Smooth muscle cell (in vitro differentiated cells): ENCODE measurements around the gene NRG2. TPM values are rescaled to one million over a fixed set of nuclear protein-coding genes. Genes with fewer than 3 reads are reported as not detected.

Experiments
- DNase-seq: peaks from one replicate; lab custom pipeline; 2025; ENCODE audit not compliant: unreplicated experiment; lab: John Stamatoyannopoulos, UW
- H2AFZ ChIP-seq: fragments of 200-600 bp; sonication (generic); 2 replicates; pipeline ENCODE4 v1.6.0; 2016; ENCODE audit warnings: antibody characterized with exemption, low read depth, mild to moderate bottlenecking
- H3F3A ChIP-seq: fragments of 200-600 bp; sonication (generic); 2 replicates; pipeline ENCODE4 v1.6.0; 2017; ENCODE audit warnings: antibody characterized with exemption, low read depth
- H3K27ac ChIP-seq: fragments of 200-600 bp; sonication (generic); 2 replicates; pipeline ENCODE4 v1.5.1; 2016; ENCODE audit warnings: low read depth, mild to moderate bottlenecking
- H3K27me3 ChIP-seq: fragments of 200-600 bp; sonication (generic); 2 replicates; pipeline ENCODE4 v1.6.1; 2016; ENCODE audit warnings: low read depth, mild to moderate bottlenecking
- H3K36me3 ChIP-seq: fragments of 200-600 bp; sonication (generic); 2 replicates; pipeline ENCODE4 v1.5.1; 2016; ENCODE audit warnings: low read depth
- H3K4me1 ChIP-seq: fragments of 200-600 bp; sonication (generic); 2 replicates; pipeline ENCODE4 v1.5.1; 2016; ENCODE audit warnings: low read depth
- H3K4me2 ChIP-seq: fragments of 200-600 bp; sonication (generic); 2 replicates; pipeline ENCODE4 v1.6.0; 2016; ENCODE audit warnings: mild to moderate bottlenecking
- H3K4me3 ChIP-seq: fragments of 200-600 bp; sonication (generic); 2 replicates; pipeline ENCODE4 v1.5.1; 2016; ENCODE audit warnings: mild to moderate bottlenecking
- H3K79me2 ChIP-seq: fragments of 200-600 bp; sonication (generic); 2 replicates; pipeline ENCODE4 v1.6.0; 2016; ENCODE audit warnings: low read depth, mild to moderate bottlenecking
- H3K9ac ChIP-seq: fragments of 200-600 bp; sonication (generic); 2 replicates; pipeline ENCODE4 v1.6.0; 2016; ENCODE audit warnings: low read depth
- H3K9me3 ChIP-seq: fragments of 200-600 bp; sonication (generic); replicated peaks from 2 replicates; pipeline ENCODE4 v1.5.1; 2016; ENCODE audit warnings: low read depth
- H4K20me1 ChIP-seq: fragments of 200-600 bp; sonication (generic); 2 replicates; pipeline ENCODE4 v1.6.0; 2016; ENCODE audit warnings: low read depth
- WGBS: methylation state at CpG from one replicate; pipeline ENCODE4 v1.1.7; 2016; ENCODE audit warnings: low lambda C conversion rate; 5-methylcytosine and 5-hydroxymethylcytosine counted together
- polyA plus RNA-seq: library from polyadenylated mRNA; unstranded; fragments of >200 nt; fragmentation: Nextera tagmentation; extraction: Ambion mirVana; gene quantifications from 2 replicates; pipeline ENCODE4 v1.2.1, GENCODE V29; 2016
- total RNA-seq: library from RNA; depleted of rRNA; stranded (reverse); fragments of >200 nt; gene quantifications from 2 replicates; pipeline ENCODE4 v1.2.3, GENCODE V29; 2014
- TF ChIP-seq, protein P1 (sequence below): fragments of 200-600 bp; sonication (generic); IDR thresholded peaks from 2 replicates; pipeline ENCODE4 v1.5.1; 2017; ENCODE audit warnings: borderline replicate concordance, mild to moderate bottlenecking, antibody characterized with exemption; ENCODE audit not compliant: insufficient read depth, poor library complexity, severe bottlenecking

Gene NRG2
- total and polyA plus RNA-seq, 2 experiments from 2014 or later, result 0.09 to 0.25 TPM

DNA sequence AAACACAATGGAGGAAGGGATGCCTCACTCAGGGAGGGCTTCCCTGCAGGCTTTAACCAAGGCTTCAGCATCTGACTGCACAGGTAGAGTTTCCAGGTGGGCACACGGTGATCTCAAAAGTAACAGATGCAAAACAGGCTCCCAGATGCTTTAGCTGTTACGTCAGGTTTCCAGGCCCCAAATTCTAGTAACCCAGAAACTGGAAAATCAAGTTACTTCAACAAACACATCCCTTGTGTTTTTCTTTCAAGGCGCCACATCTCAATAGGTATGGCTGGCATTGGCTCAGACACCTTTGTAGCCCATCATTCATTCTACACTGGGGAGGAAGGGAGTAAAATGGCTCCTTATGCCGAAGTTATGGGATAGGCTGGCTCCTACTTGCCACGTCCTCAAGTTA is 27.4 kb downstream of the NRG2 start:
- 79% methylated on average over 5 of the region's 5 CpGs for WGBS
- Histone ChIP-seq H4K20me1 (no peaks in the 10 kb centered on the region), H3K4me3 (no peak overlapping the region), H2AFZ (no peak overlapping the region), H3F3A (peaks cover 7% of the 10 kb centered on the region), H3K9me3 (no peaks in the 10 kb centered on the region), H3K4me2 (no peak overlapping the region), H3K36me3 (no peaks in the 10 kb centered on the region), H3K27ac (no peak overlapping the region), H3K4me1 (no peaks in the 10 kb centered on the region), H3K27me3 (peaks cover 43% of the 10 kb centered on the region), H3K79me2 (no peaks in the 10 kb centered on the region), H3K9ac (no peak overlapping the region)
- no peak for DNase-seq
- TF ChIP-seq, protein P1, sequence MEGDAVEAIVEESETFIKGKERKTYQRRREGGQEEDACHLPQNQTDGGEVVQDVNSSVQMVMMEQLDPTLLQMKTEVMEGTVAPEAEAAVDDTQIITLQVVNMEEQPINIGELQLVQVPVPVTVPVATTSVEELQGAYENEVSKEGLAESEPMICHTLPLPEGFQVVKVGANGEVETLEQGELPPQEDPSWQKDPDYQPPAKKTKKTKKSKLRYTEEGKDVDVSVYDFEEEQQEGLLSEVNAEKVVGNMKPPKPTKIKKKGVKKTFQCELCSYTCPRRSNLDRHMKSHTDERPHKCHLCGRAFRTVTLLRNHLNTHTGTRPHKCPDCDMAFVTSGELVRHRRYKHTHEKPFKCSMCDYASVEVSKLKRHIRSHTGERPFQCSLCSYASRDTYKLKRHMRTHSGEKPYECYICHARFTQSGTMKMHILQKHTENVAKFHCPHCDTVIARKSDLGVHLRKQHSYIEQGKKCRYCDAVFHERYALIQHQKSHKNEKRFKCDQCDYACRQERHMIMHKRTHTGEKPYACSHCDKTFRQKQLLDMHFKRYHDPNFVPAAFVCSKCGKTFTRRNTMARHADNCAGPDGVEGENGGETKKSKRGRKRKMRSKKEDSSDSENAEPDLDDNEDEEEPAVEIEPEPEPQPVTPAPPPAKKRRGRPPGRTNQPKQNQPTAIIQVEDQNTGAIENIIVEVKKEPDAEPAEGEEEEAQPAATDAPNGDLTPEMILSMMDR, result no peak

DNA sequence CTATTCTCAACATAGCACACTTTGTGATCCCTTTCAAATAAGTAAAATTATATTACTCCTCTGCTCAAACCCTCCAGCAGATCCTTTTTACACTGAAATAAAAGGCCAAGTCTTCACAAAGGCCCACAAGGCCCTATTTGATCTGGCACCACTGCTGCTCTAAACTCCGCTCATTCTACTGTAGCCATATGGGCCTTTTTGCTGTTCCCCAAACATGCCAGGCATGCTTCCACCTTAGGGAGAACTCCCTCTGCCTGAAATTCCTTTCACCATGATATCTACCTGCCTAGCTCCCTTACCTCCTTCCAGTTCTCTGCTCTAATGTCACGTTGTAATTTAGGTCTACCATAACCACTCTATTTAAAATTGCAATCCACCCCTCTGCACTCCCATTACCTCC is 28.3 kb downstream of the NRG2 start:
- Histone ChIP-seq H3K4me2 (no peak overlapping the region), H3K4me1 (no peaks in the 10 kb centered on the region), H4K20me1 (no peaks in the 10 kb centered on the region), H3K27ac (no peak overlapping the region), H3K9ac (no peak overlapping the region), H2AFZ (no peak overlapping the region), H3K4me3 (no peak overlapping the region), H3K79me2 (no peaks in the 10 kb centered on the region), H3K27me3 (peaks cover 40% of the 10 kb centered on the region), H3K9me3 (no peaks in the 10 kb centered on the region), H3F3A (peaks cover 7% of the 10 kb centered on the region), H3K36me3 (no peaks in the 10 kb centered on the region)
- 88% methylated on average over 2 of the region's 2 CpGs for WGBS
- TF ChIP-seq, protein P1, result no peak
- DNase-seq, result no peak

DNA sequence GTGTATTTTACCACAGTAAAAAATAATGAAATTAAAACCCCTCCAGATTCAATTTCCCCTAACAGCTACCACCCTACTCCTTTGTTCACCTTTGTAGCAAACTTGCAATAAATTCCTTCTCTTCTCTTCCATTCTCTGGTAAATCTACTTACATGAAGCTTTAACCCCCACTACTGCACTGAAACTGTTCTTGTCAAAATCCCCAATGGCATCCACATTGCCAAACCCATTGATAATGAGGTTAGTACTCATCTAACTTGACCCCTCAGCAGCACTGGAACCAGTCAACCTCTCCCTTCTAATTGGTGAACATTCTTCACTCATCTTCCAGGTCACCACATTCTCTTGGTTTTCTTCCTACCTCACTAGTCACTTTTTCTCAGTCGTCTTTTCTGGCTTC is 29.6 kb downstream of the NRG2 start:
- no peaks in the 10 kb centered on the region for H3K36me3 ChIP-seq
- no peak overlapping the region for H3K9ac ChIP-seq
- H3K4me2 ChIP-seq, result no peak overlapping the region
- no peaks in the 10 kb centered on the region for H3F3A ChIP-seq
- no peaks in the 10 kb centered on the region for H3K4me1 ChIP-seq
- 75% methylated on average over 1 of the region's 1 CpG for WGBS
- no peak overlapping the region for H2AFZ ChIP-seq
- H4K20me1 ChIP-seq, result no peaks in the 10 kb centered on the region
- no peaks in the 10 kb centered on the region for H3K9me3 ChIP-seq
- TF ChIP-seq, protein P1, result no peak
- DNase-seq, result no peak
- no peak overlapping the region for H3K4me3 ChIP-seq
- H3K27ac ChIP-seq, result no peak overlapping the region
- peaks cover 44% of the 10 kb centered on the region for H3K27me3 ChIP-seq
- H3K79me2 ChIP-seq, result no peaks in the 10 kb centered on the region

DNA sequence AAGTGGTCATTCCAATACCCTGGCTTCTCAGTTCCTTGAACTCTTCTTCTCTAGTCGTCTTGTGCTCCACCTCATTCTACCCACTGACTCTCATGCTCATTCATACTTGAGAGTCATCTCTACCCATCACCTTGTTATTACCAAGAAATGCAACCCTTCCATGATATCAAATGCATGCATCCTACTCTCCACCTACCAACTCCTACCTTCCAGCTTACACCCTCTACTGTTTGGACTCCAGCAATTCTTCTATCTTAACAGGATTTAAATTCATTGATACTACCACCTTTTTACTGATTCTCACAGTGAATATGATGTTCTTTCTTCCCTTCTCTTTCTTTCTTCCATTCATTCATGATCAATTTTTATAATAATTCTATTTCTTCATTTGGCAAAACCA is 30.7 kb downstream of the NRG2 start:
- TF ChIP-seq, protein P1, result no peak
- H3K36me3 ChIP-seq, result no peaks in the 10 kb centered on the region
- no peaks in the 10 kb centered on the region for H3F3A ChIP-seq
- no peaks in the 10 kb centered on the region for H4K20me1 ChIP-seq
- no peak for DNase-seq
- no peak overlapping the region for H2AFZ ChIP-seq
- 88% methylated on average over 1 of the region's 1 CpG for WGBS
- H3K9ac ChIP-seq, result no peak overlapping the region
- H3K79me2 ChIP-seq, result no peaks in the 10 kb centered on the region
- no peak overlapping the region for H3K4me2 ChIP-seq
- H3K9me3 ChIP-seq, result no peaks in the 10 kb centered on the region
- no peaks in the 10 kb centered on the region for H3K4me1 ChIP-seq
- H3K4me3 ChIP-seq, result no peak overlapping the region
- no peak overlapping the region for H3K27ac ChIP-seq
- peaks cover 53% of the 10 kb centered on the region for H3K27me3 ChIP-seq
